ENCODE data around the gene AMN. TPM values are rescaled to one million over a fixed set of nuclear protein-coding genes. Genes with fewer than 3 reads are reported as not detected.

AMN gene
- total and polyA plus RNA-seq, 4 donors: 0.16 to 8.8 (median 0.34) TPM

- DNase-seq: no peak
- intact Hi-C loops (cut with DNase I): no loop called here
- Histone ChIP-seq H3K4me1 (ENCODE audit: control insufficient read depth in 1 of 2, insufficient read depth in 2 of 2, low read length in 2 of 2) (no peaks in the 10 kb centered on the region), H3K27me3 (ENCODE audit: control insufficient read depth in 1 of 2, insufficient read depth in 2 of 2, low read length in 1 of 2) (no peaks in the 10 kb centered on the region), H3K27ac (ENCODE audit: low read depth in 1 of 2, low read length in 2 of 2) (no peak overlapping the region), H3K9me3 (ENCODE audit: control insufficient read depth, low read length) (no peaks in the 10 kb centered on the region), H3K4me3 (ENCODE audit: low read length in 2 of 2) (no peak overlapping the region), H3K36me3 (ENCODE audit: control insufficient read depth in 1 of 2, insufficient read depth in 2 of 2, low read length in 1 of 2) (peaks cover 0 to 4% of the 10 kb centered on the region in 2 donors)
- 95% methylated on average over 20 of the region's 20 CpGs for WGBS, 2 donors
- no peak for ATAC-seq (ENCODE audit: low FRiP score)
Measured at GRCh38 chr14:102933618-102934231, 11.3 kb downstream of the AMN start.

GRCh38 chr14:102935756-102936155 lies 13.3 kb downstream of the AMN start:
- WGBS, 2 donors: 95 to 99% methylated on average over 4 of the region's 4 CpGs
- Histone ChIP-seq H3K9me3 (ENCODE audit: control insufficient read depth, low read length) (no peaks in the 10 kb centered on the region), H3K27ac (ENCODE audit: low read depth in 1 of 2, low read length in 2 of 2) (no peak overlapping the region), H3K4me1 (ENCODE audit: control insufficient read depth in 1 of 2, insufficient read depth in 2 of 2, low read length in 2 of 2) (no peaks in the 10 kb centered on the region), H3K27me3 (ENCODE audit: control insufficient read depth in 1 of 2, insufficient read depth in 2 of 2, low read length in 1 of 2) (no peaks in the 10 kb centered on the region), H3K36me3 (ENCODE audit: control insufficient read depth in 1 of 2, insufficient read depth in 2 of 2, low read length in 1 of 2) (peaks cover 0 to 12% of the 10 kb centered on the region in 2 donors), H3K4me3 (ENCODE audit: low read length in 2 of 2) (no peak overlapping the region)
- DNase-seq: no peak
- intact Hi-C loops (cut with DNase I): no loop called here
- no peak for ATAC-seq (ENCODE audit: low FRiP score)

GRCh38 chr14:102937331-102938175 lies 15.1 kb downstream of the AMN start:
- no peaks in the 10 kb centered on the region for H3K4me1 ChIP-seq (ENCODE audit: control insufficient read depth in 1 of 2, insufficient read depth in 2 of 2, low read length in 2 of 2)
- H3K27me3 ChIP-seq (ENCODE audit: control insufficient read depth in 1 of 2, insufficient read depth in 2 of 2, low read length in 1 of 2): no peaks in the 10 kb centered on the region
- H3K4me3 ChIP-seq (ENCODE audit: low read length in 2 of 2): no peak overlapping the region
- intact Hi-C loops (cut with DNase I): no loop called here
- H3K36me3 ChIP-seq (ENCODE audit: control insufficient read depth in 1 of 2, insufficient read depth in 2 of 2, low read length in 1 of 2): peaks cover 0 to 14% of the 10 kb centered on the region in 2 donors
- WGBS, 2 donors: 89 to 93% methylated on average over 22 of the region's 22 CpGs
- DNase-seq (peak in 1 of 2 donors; percentile 36), ATAC-seq (ENCODE audit: low FRiP score) (no peak)
- no peaks in the 10 kb centered on the region for H3K9me3 ChIP-seq (ENCODE audit: control insufficient read depth, low read length)
- H3K27ac ChIP-seq (ENCODE audit: low read depth in 1 of 2, low read length in 2 of 2): no peak overlapping the region

GRCh38 chr14:102938191-102938590 lies 15.7 kb downstream of the AMN start:
- WGBS, 2 donors: 90 to 94% methylated on average over 12 of the region's 12 CpGs
- intact Hi-C loops (cut with DNase I): no loop called here
- DNase-seq (no peak), ATAC-seq (ENCODE audit: low FRiP score) (no peak)
- Histone ChIP-seq H3K36me3 (ENCODE audit: control insufficient read depth in 1 of 2, insufficient read depth in 2 of 2, low read length in 1 of 2) (peaks cover 0 to 12% of the 10 kb centered on the region in 2 donors), H3K27me3 (ENCODE audit: control insufficient read depth in 1 of 2, insufficient read depth in 2 of 2, low read length in 1 of 2) (no peaks in the 10 kb centered on the region), H3K27ac (ENCODE audit: low read depth in 1 of 2, low read length in 2 of 2) (no peak overlapping the region), H3K4me3 (ENCODE audit: low read length in 2 of 2) (no peak overlapping the region), H3K4me1 (ENCODE audit: control insufficient read depth in 1 of 2, insufficient read depth in 2 of 2, low read length in 2 of 2) (no peaks in the 10 kb centered on the region), H3K9me3 (ENCODE audit: control insufficient read depth, low read length) (no peaks in the 10 kb centered on the region)

GRCh38 chr14:102939329-102939728 lies 16.9 kb downstream of the AMN start:
- intact Hi-C loops (cut with DNase I): no loop called here
- Histone ChIP-seq H3K9me3 (ENCODE audit: control insufficient read depth, low read length) (no peaks in the 10 kb centered on the region), H3K27me3 (ENCODE audit: control insufficient read depth in 1 of 2, insufficient read depth in 2 of 2, low read length in 1 of 2) (no peaks in the 10 kb centered on the region), H3K4me1 (ENCODE audit: control insufficient read depth in 1 of 2, insufficient read depth in 2 of 2, low read length in 2 of 2) (no peaks in the 10 kb centered on the region), H3K4me3 (ENCODE audit: low read length in 2 of 2) (no peak overlapping the region), H3K36me3 (ENCODE audit: control insufficient read depth in 1 of 2, insufficient read depth in 2 of 2, low read length in 1 of 2) (peaks cover 0 to 18% of the 10 kb centered on the region in 2 donors), H3K27ac (ENCODE audit: low read depth in 1 of 2, low read length in 2 of 2) (no peak overlapping the region)
- ATAC-seq (ENCODE audit: low FRiP score) (no peak), DNase-seq (no peak)
- 96 to 97% methylated on average over 18 of the region's 18 CpGs for WGBS, 2 donors

- DNase-seq (peak in 1 of 2 donors; percentile 42), ATAC-seq (ENCODE audit: low FRiP score) (peak; percentile 34)
- no peak overlapping the region for H3K4me3 ChIP-seq (ENCODE audit: low read length in 2 of 2)
- intact Hi-C loops (cut with DNase I): no loop called here
- no peaks in the 10 kb centered on the region for H3K9me3 ChIP-seq (ENCODE audit: control insufficient read depth, low read length)
- 92 to 93% methylated on average over 43 of the region's 43 CpGs for WGBS, 2 donors
- H3K27me3 ChIP-seq (ENCODE audit: control insufficient read depth in 1 of 2, insufficient read depth in 2 of 2, low read length in 1 of 2): no peaks in the 10 kb centered on the region
- H3K4me1 ChIP-seq (ENCODE audit: control insufficient read depth in 1 of 2, insufficient read depth in 2 of 2, low read length in 2 of 2): no peaks in the 10 kb centered on the region
- peaks cover 0 to 18% of the 10 kb centered on the region in 2 donors for H3K36me3 ChIP-seq (ENCODE audit: control insufficient read depth in 1 of 2, insufficient read depth in 2 of 2, low read length in 1 of 2)
- no peak overlapping the region for H3K27ac ChIP-seq (ENCODE audit: low read depth in 1 of 2, low read length in 2 of 2)
Measured at GRCh38 chr14:102939820-102940561, 17.5 kb downstream of the AMN start.

GRCh38 chr14:102940729-102941362 lies 18.4 kb downstream of the AMN start:
- DNase-seq (no peak), ATAC-seq (ENCODE audit: low FRiP score) (no peak)
- H3K4me1 ChIP-seq (ENCODE audit: control insufficient read depth in 1 of 2, insufficient read depth in 2 of 2, low read length in 2 of 2): no peaks in the 10 kb centered on the region
- H3K27ac ChIP-seq (ENCODE audit: low read depth in 1 of 2, low read length in 2 of 2): no peak overlapping the region
- no peak overlapping the region for H3K4me3 ChIP-seq (ENCODE audit: low read length in 2 of 2)
- H3K27me3 ChIP-seq (ENCODE audit: control insufficient read depth in 1 of 2, insufficient read depth in 2 of 2, low read length in 1 of 2): no peaks in the 10 kb centered on the region
- intact Hi-C loops (cut with DNase I): no loop called here
- WGBS, 2 donors: 83% methylated on average over 19 of the region's 19 CpGs
- peaks cover 0 to 18% of the 10 kb centered on the region in 2 donors for H3K36me3 ChIP-seq (ENCODE audit: control insufficient read depth in 1 of 2, insufficient read depth in 2 of 2, low read length in 1 of 2)
- no peaks in the 10 kb centered on the region for H3K9me3 ChIP-seq (ENCODE audit: control insufficient read depth, low read length)

GRCh38 chr14:102941419-102942011 lies 19.1 kb downstream of the AMN start:
- no peak for ATAC-seq (ENCODE audit: low FRiP score)
- intact Hi-C loops (cut with DNase I): no loop called here
- H3K36me3 ChIP-seq (ENCODE audit: control insufficient read depth in 1 of 2, insufficient read depth in 2 of 2, low read length in 1 of 2): peaks cover 0 to 22% of the 10 kb centered on the region in 2 donors
- H3K4me1 ChIP-seq (ENCODE audit: control insufficient read depth in 1 of 2, insufficient read depth in 2 of 2, low read length in 2 of 2): no peaks in the 10 kb centered on the region
- no peak overlapping the region for H3K27ac ChIP-seq (ENCODE audit: low read depth in 1 of 2, low read length in 2 of 2)
- no peaks in the 10 kb centered on the region for H3K27me3 ChIP-seq (ENCODE audit: control insufficient read depth in 1 of 2, insufficient read depth in 2 of 2, low read length in 1 of 2)
- H3K4me3 ChIP-seq (ENCODE audit: low read length in 2 of 2): no peak overlapping the region
- no peak for DNase-seq
- H3K9me3 ChIP-seq (ENCODE audit: control insufficient read depth, low read length): no peaks in the 10 kb centered on the region
- WGBS, 2 donors: 85 to 89% methylated on average over 10 of the region's 10 CpGs

Data from aorta (tissue), 5 donors.